NK-92 (cell line): ENCODE measurements around the gene DOCK4.
"Not testable (repeated sequence)": the region's sequence is repeated elsewhere in the genome, so short reads cannot be mapped to it uniquely, and the experiment has no call there.

ENCODE experiments used
- DNase-seq: peaks from one replicate; lab custom pipeline; 2025; ENCODE audit not compliant: unreplicated experiment; lab: John Stamatoyannopoulos, UW

DOCK4 gene

GRCh38 chr7:111911166-111911961 is 294.8 kb downstream of the DOCK4 start:
- DNase-seq = no peak

DNA sequence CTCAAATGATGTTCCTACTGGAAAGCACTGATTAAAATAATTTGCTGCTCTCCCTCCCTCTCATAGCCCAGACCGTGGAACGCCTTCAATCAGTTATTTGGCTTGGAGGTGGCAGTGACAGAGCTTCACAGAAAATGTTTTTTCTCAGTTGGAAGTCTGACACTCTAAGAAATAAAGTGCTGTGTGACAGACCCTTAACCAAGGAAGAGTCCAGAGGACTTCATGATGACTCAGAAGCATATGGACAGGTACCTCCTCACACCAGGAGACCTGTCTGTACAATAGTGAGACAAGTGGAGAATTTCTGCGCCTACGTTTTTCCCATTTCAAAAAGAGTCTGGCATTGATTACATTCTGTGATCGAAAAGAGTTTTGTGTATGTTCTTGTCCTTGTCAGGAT is 295.5 kb downstream of the DOCK4 start:
- no peak for DNase-seq

DNA sequence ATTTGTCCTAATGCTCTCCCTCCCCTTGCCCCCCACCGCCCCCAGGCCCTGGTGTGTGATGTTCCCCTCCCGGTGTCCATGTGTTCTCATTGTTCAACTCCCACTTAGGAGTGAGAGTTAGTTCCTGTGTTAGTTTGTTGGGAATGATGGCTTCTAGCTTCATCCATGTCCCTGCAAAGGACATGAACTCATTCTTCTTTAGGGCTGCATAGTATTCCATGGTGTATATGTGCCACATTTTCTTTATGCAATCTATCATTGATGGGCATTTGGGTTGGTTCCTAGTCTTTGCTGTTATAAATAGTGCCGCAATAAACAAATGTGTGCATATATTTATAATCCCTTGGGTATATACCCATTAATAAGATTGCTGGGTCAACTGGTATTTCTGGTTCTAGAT is 297.5 kb downstream of the DOCK4 start:
- not testable (repeated sequence) for DNase-seq

- no peak for DNase-seq
Measured at GRCh38 chr7:111903797-111904196, 302.4 kb downstream of the DOCK4 start.

GRCh38 chr7:111903016-111903415 is 303.2 kb downstream of the DOCK4 start:
- no peak for DNase-seq

- no peak for DNase-seq
Measured at GRCh38 chr7:111900283-111900682, 305.9 kb downstream of the DOCK4 start.

GRCh38 chr7:111895049-111895448 is 311.1 kb downstream of the DOCK4 start:
- no peak for DNase-seq

- DNase-seq = no peak
Measured at GRCh38 chr7:111894518-111894917, 311.7 kb downstream of the DOCK4 start.

DNA sequence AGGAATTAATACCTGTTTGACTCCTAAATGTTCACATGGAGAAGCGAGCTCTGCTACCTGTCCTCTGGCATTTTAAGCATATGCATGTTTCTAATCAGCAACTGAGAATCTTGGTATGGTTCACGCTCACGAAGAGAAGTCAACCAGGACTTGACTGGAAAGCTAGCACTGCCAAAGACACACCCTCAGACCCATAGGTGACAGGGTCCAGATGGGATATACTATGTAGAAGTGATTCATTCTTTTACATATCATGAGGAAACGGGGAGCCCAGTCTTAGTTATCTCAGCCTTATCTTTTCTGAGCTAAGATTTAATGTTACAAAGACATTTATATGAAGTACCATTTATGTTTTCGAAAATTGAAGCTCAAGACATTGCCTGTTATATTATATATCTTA is 313.0 kb downstream of the DOCK4 start:
- no peak for DNase-seq

DNA sequence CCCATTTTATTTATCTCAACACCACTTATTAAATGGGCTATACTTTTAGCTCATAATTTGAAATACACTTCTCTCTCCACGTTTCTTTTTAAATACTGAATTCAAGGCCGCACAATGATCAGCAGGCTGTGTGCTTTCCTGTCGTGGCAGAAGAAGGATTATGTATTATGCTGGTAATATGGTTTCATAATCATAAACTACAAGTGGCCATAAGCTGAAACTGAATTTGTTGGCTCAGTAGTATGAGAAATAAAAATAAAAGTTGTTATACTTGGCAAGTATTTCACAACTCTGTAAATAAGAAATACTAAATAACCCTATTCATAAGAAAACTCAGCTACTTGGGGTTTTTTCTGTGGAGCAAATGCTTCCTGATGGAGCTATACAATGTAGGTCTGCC is 313.6 kb downstream of the DOCK4 start:
- no peak for DNase-seq

GRCh38 chr7:111887734-111888133 is 318.5 kb downstream of the DOCK4 start:
- DNase-seq = no peak

DNA sequence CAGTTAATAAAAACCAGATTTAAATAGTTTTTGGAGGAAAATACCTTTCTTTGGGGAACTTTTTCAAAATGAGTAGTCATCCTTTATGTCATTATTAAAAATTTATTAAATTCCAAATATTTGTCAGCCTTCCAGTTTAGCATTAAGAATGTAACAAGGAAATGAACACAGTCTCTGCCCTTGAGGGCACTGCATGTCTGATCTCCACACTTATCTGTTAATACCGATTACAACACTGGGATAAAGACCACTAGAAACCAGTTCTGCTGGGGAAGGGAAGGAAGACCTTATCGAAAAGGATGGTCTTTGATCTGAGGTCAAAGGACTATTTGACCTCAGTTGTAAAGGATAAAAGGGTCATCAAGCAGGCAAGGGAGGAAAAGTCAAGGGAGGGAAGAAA is 320.0 kb downstream of the DOCK4 start:
- DNase-seq = no peak

DNA sequence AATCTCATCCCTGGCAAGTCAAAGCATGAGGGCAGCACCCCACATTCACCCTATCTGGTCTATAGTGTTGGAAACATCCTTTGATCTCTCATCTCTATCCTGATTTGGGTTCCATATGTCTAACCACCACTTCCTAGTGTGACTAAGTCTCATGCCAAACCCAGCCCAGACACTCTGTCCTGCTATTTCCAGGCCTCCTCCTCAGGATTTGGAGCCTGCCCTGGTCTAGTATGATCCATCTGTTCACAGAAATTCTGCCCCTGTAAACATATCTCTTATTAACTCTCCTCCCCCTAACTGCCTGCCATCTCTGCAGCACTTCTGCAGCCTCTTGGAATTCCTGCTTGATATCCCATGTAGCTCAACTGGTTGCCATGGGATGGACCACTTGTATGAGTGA is 323.0 kb downstream of the DOCK4 start:
- no peak for DNase-seq

DNA sequence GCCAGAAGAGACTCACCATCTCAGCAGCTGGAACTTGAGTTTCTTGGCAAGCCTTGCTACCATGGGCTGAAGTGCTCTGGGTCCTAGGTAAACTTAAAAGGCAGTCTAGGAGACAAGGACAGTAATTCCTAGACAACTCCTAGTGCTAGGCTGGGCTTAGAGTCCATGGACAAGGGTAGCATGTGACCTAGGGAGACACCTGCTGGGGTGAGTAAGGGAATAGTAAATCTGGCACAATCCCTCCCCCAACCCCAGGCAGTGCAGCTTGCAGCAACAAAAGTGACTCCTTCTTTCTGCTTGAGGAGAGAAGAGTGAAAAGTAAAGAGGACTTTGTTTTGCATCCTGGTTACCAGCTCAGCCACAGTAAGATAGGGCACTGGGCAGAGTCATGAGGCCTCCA is 327.4 kb downstream of the DOCK4 start:
- DNase-seq = no peak

GRCh38 chr7:111877931-111878330 is 328.3 kb downstream of the DOCK4 start:
- no peak for DNase-seq

DNA sequence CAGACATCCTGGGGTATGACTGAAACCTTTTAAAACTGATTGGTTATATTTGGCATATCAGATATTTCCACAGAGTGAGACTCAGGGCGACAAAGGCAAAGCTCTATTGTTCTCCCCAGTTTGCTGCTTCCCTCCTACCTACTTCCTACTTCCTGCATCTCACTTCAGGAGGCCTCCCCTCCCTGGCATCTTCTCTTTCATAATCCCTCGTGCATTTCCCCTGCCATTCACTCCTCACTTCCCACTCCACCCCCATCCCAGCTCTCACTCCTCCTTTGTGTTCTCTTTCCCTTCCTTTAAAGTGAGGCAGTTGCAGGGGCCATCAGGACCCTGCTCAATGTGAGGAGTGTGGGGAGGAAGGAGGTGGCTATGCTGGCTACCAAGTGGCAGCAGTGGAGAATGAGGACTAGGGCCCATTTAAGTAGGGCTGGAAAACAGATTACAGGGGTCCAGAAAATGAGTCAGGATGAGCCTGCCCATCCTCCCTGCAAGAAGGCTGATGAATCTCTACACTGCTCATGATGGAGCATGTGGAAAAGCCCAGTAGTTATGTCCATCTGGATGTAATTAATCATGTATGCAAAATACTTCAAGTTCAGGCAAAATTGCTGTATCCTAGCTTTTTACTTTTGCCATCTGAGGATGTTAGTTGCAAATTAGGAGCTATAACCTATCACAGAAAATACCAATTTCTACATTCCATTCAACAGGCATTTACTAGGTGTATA is 332.1 kb downstream of the DOCK4 start:
- DNase-seq = no peak

DNA sequence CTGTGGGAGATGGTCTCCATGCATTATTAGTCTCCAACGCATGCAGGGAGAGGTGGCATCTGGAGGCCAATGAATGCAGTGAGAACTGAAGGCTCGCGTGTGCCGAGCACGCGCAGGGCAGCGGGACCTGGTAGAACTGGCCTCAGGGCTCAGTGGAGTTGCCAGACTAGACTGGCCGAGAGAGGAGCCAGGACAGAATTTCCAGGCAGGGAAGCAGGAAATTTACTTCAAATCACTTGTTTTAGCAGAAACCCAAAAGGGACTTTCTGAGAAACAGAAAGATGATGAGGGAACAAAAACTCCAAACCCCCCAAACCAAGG is 332.9 kb downstream of the DOCK4 start:
- DNase-seq = no peak

DNA sequence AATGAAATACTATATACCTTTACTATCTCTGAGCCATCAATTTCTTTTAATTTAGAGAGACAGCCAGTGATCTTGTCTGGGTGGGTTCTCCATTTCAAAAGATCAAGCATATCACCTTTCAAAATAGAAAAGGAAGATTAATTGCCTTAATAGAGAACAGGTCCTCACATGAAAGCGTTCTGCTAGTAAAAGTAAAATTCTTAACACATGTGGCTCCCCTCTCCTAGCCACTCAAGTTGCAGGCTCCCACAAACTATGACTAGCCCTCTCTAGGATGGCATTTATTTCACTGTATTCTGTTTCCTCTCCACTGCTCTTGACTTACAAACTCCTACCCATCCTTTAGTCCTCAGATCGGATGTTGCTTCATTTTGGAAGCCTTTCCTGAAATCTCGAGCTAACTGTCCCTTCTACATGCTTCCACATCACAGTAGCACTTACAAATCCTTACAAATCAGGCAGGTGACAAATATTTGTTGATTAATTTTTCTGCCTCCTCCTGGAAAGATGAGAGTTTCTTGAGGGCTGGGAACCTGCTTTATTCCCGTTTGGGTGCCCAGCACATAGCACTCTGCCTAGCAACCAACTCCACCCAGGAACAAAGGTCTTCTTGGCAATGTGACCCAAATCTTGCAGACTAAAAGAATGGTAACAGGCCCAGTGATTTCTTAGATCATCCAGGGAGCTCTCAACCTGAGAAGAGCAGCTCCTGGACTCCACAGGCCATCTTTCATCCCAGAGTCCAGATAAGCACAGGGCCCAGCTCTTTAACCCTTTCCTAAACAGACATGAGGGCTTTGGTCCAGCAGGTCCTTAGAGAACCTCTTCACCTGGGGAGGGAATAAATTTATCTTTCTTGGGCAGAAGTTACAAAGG is 333.5 kb downstream of the DOCK4 start:
- no peak for DNase-seq

DNA sequence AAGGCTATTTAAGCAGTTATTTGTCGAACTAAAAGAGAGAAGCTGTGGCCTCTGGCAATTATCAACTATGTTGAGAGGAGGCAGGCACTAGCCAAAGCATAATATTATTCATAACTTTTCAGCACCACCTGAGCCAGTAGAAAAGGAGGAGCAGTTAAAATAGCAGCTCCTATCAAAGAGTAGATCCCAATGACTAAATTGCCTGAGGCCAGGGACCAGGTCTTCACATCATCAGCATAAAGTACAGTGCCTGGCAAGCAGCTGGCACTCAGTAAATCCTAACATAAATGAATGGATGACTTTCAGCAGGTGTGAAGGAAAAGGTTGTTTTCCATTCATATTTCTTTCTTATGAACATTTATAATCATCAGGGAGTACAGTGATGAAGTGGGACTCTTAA is 334.9 kb downstream of the DOCK4 start:
- no peak for DNase-seq

- no peak for DNase-seq
Measured at GRCh38 chr7:111869280-111869679, 336.9 kb downstream of the DOCK4 start.

DNA sequence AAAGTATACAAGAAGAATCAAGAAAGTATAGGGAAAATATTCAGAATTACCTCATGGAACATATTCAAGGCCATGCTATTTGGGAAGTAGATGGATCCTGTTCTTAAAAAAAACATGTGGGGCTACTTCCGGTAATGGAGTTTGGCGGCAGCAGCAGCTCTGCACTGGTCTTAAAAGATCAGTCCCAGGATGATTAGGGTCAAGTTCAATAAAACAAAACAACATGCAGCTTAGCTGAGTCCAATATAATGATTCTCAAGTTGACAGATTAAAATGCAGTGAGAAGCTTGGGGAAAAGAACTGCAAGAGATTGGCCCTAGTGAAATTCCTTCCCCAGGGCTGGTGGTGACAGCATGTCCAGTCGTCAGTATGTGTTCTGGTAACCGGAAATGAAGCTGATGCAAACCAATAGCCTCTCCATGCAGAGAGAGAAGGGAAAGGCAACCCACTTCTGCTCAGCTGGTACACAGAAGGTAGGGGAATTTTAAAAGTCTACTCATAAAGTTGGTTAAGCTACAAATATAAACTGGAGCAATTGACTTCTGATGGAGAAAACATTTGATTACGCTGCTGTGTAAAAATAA is 338.8 kb downstream of the DOCK4 start:
- DNase-seq = no peak
